Panc1 (cell line): ENCODE measurements around the gene SLC37A1. TPM values are rescaled to one million over a fixed set of nuclear protein-coding genes. Genes with fewer than 3 reads are reported as not detected.

Experiments used
- ATAC-seq: fragments of 200-7000 bp; cut with Tn5 transposase; 2 replicates; pipeline ENCODE4 v1.9.1; 2020; ENCODE audit warnings: mild to moderate bottlenecking, moderate library complexity
- BruUV-seq: library from RNA; stranded (reverse); fragments of 400-500 nt; replicated peaks from 2 replicates; lab custom pipeline; 2021; lab: Mats Ljungman, UMichigan
- CTCF ChIA-PET: fragments of 300-600 bp; sonication (Branson Sonifier 250); formaldehyde crosslinking; loops from one replicate; lab custom pipeline; 2022; ENCODE audit warnings: antibody characterized with exemption; lab: Charles Lee
- POLR2A ChIA-PET: fragments of 300-600 bp; sonication (Branson Sonifier 250); formaldehyde crosslinking; loops from one replicate; lab custom pipeline; 2022; ENCODE audit warnings: antibody characterized with exemption; lab: Charles Lee
- DNase-seq: peaks from one replicate; pipeline ENCODE4 v3.0.0-alpha.2; 2010; ENCODE audit warnings: low read depth, low spot score
- H3K27ac ChIP-seq: 2 replicates; pipeline ENCODE4 v1.5.1; 2011; ENCODE audit warnings: mild to moderate bottlenecking, low read length, inconsistent platforms
- H3K27me3 ChIP-seq: fragments of 200-500 bp; sonication (Bioruptor generic); 2 replicates; pipeline ENCODE4 v1.6.0; 2014; ENCODE audit warnings: low read length, inconsistent platforms; ENCODE audit not compliant: control insufficient read depth, insufficient read depth
- H3K36me3 ChIP-seq: fragments of 200-500 bp; sonication (Bioruptor generic); 2 replicates; pipeline ENCODE4 v1.5.1; 2014; ENCODE audit warnings: inconsistent platforms, mild to moderate bottlenecking, low read length, moderate library complexity; ENCODE audit not compliant: control insufficient read depth, insufficient read depth
- H3K4me1 ChIP-seq: 2 replicates; pipeline ENCODE4 v1.5.1; 2011; ENCODE audit warnings: inconsistent platforms, mild to moderate bottlenecking, low read length, moderate library complexity; ENCODE audit not compliant: control insufficient read depth, insufficient read depth
- H3K4me3 ChIP-seq, 2 experiments: 2 replicates each; pipeline ENCODE4 v1.5.1; 2011 to 2012; ENCODE audit warnings: low read depth in 2 of 2, low read length in 2 of 2, mild to moderate bottlenecking in 2 of 2, inconsistent platforms in 1 of 2, moderate library complexity in 1 of 2
- H3K9me3 ChIP-seq: fragments of 200-500 bp; sonication (Bioruptor generic); 2 replicates; pipeline ENCODE4 v1.5.1; 2014; ENCODE audit warnings: low read depth, mild to moderate bottlenecking, inconsistent platforms, low read length, moderate library complexity; ENCODE audit not compliant: control insufficient read depth, insufficient read depth
- POLR2AphosphoS5 ChIP-seq: IDR thresholded peaks from 2 replicates; pipeline ENCODE4 v1.6.1; 2012; ENCODE audit warnings: mild to moderate bottlenecking, low read depth, low read length, moderate library complexity
- SIN3A ChIP-seq: IDR thresholded peaks from 2 replicates; pipeline ENCODE4 v1.6.1; 2012; ENCODE audit warnings: low read depth, mild to moderate bottlenecking, low read length, moderate library complexity, borderline replicate concordance; ENCODE audit not compliant: insufficient read depth
- TCF7L2 ChIP-seq: IDR thresholded peaks from 2 replicates; pipeline ENCODE4 v1.6.1; 2011; ENCODE audit warnings: mild to moderate bottlenecking, low read depth, low read length, inconsistent platforms
- in situ Hi-C: cut with HindIII; loops from 2 replicates; pipeline ENCODE4 v1.10.0; 2016; ENCODE audit warnings: low sequenced_read_pairs, low pct_unique_long_range_greater_than_20kb
- intact Hi-C: fragments of 100-400 bp; cut with micrococcal nuclease; formaldehyde crosslinking; loops from one replicate; pipeline ENCODE4 v1.10.0; 2022; ENCODE audit not compliant: unreplicated experiment
- total RNA-seq: library from RNA; stranded (reverse); gene quantifications from one replicate; pipeline ENCODE4 v1.2.1, GENCODE V29; 2021; ENCODE audit not compliant: unreplicated experiment
- TF ChIP-seq, protein P1 (sequence below): fragments of 450-650 bp; IDR thresholded peaks from 2 replicates; pipeline ENCODE4 v1.5.1; 2017; ENCODE audit warnings: mild to moderate bottlenecking
- TF ChIP-seq, protein P2 (sequence below), 2 experiments: IDR thresholded peaks; 2 replicates each; pipeline ENCODE4 v1.6.1; 2011 to 2012; ENCODE audit warnings: low read depth in 2 of 2, control low read depth in 1 of 2, low read length in 1 of 2, mild to moderate bottlenecking in 1 of 2, moderate library complexity in 1 of 2; ENCODE audit not compliant: insufficient read depth in 1 of 2

The SLC37A1 gene
- total RNA-seq, 1 experiment from 2014 or later: 7.7 TPM

DNA sequence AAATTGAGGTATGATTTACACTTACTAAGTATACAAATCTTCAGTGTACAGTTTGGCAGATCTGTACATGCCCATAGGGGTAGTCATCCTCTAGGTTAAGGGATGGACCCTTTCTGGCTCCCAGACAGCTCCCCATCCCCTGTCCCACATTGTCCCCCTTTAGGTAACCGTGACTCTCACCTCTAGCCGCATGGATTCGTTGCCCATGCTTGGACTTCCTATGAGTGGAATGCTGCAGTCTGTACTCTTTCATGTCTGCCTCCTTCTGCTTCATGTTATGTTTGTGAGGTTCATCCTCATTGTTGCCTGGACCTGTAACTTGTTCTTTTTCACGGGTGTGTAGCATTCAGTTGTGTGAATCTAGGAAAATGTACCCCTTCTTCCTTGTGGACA lies 20.3 kb downstream of the SLC37A1 start:
- BruUV-seq: no TSS peak
- no peak for DNase-seq
- ATAC-seq: no peak
- H3K4me1 ChIP-seq: no peaks in the 10 kb centered on the region
- POLR2A ChIA-PET: no interaction called here
- no peaks in the 10 kb centered on the region for H3K27me3 ChIP-seq
- no peaks in the 10 kb centered on the region for H3K9me3 ChIP-seq
- TF ChIP-seq, protein P1, sequence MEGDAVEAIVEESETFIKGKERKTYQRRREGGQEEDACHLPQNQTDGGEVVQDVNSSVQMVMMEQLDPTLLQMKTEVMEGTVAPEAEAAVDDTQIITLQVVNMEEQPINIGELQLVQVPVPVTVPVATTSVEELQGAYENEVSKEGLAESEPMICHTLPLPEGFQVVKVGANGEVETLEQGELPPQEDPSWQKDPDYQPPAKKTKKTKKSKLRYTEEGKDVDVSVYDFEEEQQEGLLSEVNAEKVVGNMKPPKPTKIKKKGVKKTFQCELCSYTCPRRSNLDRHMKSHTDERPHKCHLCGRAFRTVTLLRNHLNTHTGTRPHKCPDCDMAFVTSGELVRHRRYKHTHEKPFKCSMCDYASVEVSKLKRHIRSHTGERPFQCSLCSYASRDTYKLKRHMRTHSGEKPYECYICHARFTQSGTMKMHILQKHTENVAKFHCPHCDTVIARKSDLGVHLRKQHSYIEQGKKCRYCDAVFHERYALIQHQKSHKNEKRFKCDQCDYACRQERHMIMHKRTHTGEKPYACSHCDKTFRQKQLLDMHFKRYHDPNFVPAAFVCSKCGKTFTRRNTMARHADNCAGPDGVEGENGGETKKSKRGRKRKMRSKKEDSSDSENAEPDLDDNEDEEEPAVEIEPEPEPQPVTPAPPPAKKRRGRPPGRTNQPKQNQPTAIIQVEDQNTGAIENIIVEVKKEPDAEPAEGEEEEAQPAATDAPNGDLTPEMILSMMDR: no peak
- TF ChIP-seq SIN3A (no peak), POLR2AphosphoS5 (no peak), TCF7L2 (no peak)
- TF ChIP-seq, protein P2, sequence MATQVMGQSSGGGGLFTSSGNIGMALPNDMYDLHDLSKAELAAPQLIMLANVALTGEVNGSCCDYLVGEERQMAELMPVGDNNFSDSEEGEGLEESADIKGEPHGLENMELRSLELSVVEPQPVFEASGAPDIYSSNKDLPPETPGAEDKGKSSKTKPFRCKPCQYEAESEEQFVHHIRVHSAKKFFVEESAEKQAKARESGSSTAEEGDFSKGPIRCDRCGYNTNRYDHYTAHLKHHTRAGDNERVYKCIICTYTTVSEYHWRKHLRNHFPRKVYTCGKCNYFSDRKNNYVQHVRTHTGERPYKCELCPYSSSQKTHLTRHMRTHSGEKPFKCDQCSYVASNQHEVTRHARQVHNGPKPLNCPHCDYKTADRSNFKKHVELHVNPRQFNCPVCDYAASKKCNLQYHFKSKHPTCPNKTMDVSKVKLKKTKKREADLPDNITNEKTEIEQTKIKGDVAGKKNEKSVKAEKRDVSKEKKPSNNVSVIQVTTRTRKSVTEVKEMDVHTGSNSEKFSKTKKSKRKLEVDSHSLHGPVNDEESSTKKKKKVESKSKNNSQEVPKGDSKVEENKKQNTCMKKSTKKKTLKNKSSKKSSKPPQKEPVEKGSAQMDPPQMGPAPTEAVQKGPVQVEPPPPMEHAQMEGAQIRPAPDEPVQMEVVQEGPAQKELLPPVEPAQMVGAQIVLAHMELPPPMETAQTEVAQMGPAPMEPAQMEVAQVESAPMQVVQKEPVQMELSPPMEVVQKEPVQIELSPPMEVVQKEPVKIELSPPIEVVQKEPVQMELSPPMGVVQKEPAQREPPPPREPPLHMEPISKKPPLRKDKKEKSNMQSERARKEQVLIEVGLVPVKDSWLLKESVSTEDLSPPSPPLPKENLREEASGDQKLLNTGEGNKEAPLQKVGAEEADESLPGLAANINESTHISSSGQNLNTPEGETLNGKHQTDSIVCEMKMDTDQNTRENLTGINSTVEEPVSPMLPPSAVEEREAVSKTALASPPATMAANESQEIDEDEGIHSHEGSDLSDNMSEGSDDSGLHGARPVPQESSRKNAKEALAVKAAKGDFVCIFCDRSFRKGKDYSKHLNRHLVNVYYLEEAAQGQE (IDR thresholded peaks at IDR 0.05; ENCODE audit: insufficient read depth in 1 of 2, low read depth in 2 of 2, low read length in 1 of 2): no peak
- no peak overlapping the region for H3K27ac ChIP-seq
- no peak overlapping the region for H3K4me3 ChIP-seq
- H3K36me3 ChIP-seq: no peaks in the 10 kb centered on the region
- in situ Hi-C loops: no loop called here
- intact Hi-C loops: no loop called here
- CTCF ChIA-PET: no interaction called here

DNA sequence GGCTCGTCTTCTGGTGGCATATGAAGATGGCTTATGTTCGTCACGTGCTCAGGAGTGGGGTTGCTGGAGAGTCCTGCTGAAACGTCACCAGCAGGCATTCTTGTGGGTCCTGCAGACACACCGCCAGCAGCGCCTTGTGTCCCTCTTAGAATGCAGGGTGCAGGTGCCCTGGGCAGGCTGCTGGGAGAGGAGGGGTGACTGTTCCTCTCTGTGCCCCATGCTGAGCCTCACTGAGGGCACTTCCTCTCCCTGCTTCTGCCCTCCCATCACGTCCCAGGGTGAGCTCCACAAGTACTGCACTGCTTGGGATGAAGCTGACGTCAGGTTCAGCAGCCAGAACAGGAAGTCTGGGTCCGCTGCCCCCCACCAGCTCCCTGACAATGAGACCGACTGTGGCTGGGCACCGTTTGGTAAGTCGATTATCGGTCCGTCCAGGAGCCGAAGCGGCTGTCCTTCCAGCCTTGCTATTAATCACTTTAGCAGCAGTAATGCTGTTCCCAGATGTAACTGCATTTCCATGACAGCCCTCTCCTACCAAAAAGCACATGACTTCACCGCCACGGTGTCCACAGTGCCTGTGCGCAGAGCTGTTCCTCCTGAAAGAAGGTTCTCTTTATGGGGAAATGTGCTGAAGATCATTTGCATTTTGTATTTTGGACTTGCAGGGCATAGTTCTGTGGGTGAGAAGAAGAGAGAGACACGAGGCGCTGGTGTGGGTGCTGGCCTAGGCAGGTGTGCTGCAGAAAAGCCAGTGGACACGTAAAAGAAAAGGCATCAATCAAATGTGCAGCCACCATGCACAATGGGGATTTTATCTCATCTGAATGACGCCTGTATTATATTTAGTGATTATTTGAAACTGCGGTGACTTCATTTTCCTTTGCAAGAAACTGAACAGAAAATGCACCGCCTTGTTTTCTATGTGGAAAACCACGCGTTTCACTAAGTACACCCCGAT lies 21.0 kb downstream of the SLC37A1 start:
- Histone ChIP-seq H3K36me3 (no peaks in the 10 kb centered on the region), H3K27me3 (no peaks in the 10 kb centered on the region), H3K9me3 (no peaks in the 10 kb centered on the region), H3K27ac (no peak overlapping the region), H3K4me3 (no peak overlapping the region), H3K4me1 (no peaks in the 10 kb centered on the region)
- CTCF ChIA-PET: no interaction called here
- ATAC-seq: no peak
- in situ Hi-C loops: no loop called here
- no peak for DNase-seq
- intact Hi-C loops: no loop called here
- POLR2A ChIA-PET: no interaction called here
- no peak for TF ChIP-seq POLR2AphosphoS5
- TF ChIP-seq, protein P2 (IDR thresholded peaks at IDR 0.05; ENCODE audit: insufficient read depth in 1 of 2, low read depth in 2 of 2, low read length in 1 of 2): no peak
- TF ChIP-seq, protein P1: no peak
- no peak for TF ChIP-seq SIN3A
- TF ChIP-seq TCF7L2: no peak
- BruUV-seq: no TSS peak
